Activated CD8-positive, alpha-beta T cell treated with anti-CD3 and anti-CD28 coated beads, Interleukin-2, amount 10 ng/mL, durations not matched to agents 7 days and 5 days (primary cell): ENCODE measurements around the gene NXNL1. TPM values are rescaled to one million over a fixed set of nuclear protein-coding genes. Genes with fewer than 3 reads are reported as not detected.
"Not testable (repeated sequence)": the region's sequence is repeated elsewhere in the genome, so short reads cannot be mapped to it uniquely, and the experiment has no call there.

Experiments
- ATAC-seq: fragments of 150-1000 bp; cut with Tn5 transposase; one replicate; pipeline ENCODE4 v1.10.0; 2021; ENCODE audit warnings: moderate library complexity
- CTCF ChIA-PET: fragments of 350-600 bp; sonication (Branson Sonifier 250); formaldehyde crosslinking; loops from one replicate; lab custom pipeline; 2021; ENCODE audit warnings: antibody characterized with exemption; lab: Charles Lee
- POLR2A ChIA-PET: fragments of 350-600 bp; sonication (Branson Sonifier 250); formaldehyde crosslinking; loops from one replicate; lab custom pipeline; 2021; ENCODE audit warnings: antibody characterized with exemption; lab: Charles Lee
- DNase-seq: peaks from one replicate; pipeline ENCODE4 v3.0.0-alpha.2; 2020
- H3K27ac Mint-ChIP-seq: one replicate; pipeline ENCODE4 v1.8.0; 2021; ENCODE audit warnings: mild to moderate bottlenecking, mixed read lengths
- H3K27me3 Mint-ChIP-seq: one replicate; pipeline ENCODE4 v1.8.0; 2021; ENCODE audit warnings: low read depth, mixed read lengths
- H3K36me3 Mint-ChIP-seq: one replicate; pipeline ENCODE4 v1.8.0; 2021; ENCODE audit warnings: low read depth, mixed read lengths
- H3K4me1 Mint-ChIP-seq: one replicate; pipeline ENCODE4 v1.8.0; 2021; ENCODE audit warnings: low read depth, mixed read lengths
- H3K4me3 Mint-ChIP-seq: one replicate; pipeline ENCODE4 v1.8.0; 2021; ENCODE audit warnings: mild to moderate bottlenecking, mixed read lengths
- H3K9me3 Mint-ChIP-seq: one replicate; pipeline ENCODE4 v1.8.0; 2022; ENCODE audit warnings: mixed read lengths; ENCODE audit not compliant: insufficient read depth
- total RNA-seq, 2 experiments: library from RNA; stranded (reverse); gene quantifications; one replicate each; pipeline ENCODE4 v1.2.3, GENCODE V29; 2021

The NXNL1 gene
- total RNA-seq, 2 experiments from 2014 or later = not detected

DNA sequence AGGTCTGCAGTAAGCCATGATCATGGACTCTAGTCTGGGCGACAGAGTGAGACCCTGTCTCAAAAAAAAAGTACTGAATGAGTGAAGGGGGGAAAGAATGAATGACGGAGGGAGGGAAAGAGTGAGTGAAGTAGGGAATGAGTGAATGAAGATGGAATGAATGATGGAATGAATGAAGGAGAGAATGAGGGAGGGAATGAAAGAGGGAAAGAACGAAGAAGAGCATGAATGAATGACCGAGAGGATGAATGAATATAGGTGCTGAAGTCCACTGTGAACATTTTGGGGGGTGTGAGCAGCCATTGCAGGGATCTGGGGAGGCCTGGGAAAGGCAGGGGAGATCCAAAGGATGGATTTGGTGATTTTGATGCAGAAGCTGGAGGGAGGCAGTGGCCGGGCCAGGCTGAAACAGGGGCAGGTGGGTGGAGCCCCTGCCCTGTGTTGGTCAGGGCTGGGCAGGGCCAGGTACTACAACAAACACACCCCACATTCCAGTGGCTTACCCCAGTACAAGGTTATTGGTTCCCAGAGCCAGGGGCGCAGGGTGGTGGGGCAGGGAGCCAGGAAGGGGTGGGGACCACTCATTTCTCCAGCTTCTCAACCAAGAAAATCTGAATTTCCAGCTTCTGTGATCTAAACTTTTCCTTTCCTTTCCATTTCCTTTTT is 23.9 kb upstream of the NXNL1 start:
- ATAC-seq (no peak), DNase-seq (no peak)
- Mint-ChIP-seq H3K27me3 (no peaks in the 10 kb centered on the region), H3K4me3 (no peak overlapping the region), H3K9me3 (no peaks in the 10 kb centered on the region), H3K4me1 (peaks cover 27% of the 10 kb centered on the region), H3K27ac (no peak overlapping the region), H3K36me3 (peaks cover 5% of the 10 kb centered on the region)
- CTCF ChIA-PET = interaction anchor here (1.4 kb wide), 1 partner anchor 12 kb away, joined by 5 read pairs; no protein-coding TSS in a partner anchor
- POLR2A ChIA-PET = no interaction called here

DNA sequence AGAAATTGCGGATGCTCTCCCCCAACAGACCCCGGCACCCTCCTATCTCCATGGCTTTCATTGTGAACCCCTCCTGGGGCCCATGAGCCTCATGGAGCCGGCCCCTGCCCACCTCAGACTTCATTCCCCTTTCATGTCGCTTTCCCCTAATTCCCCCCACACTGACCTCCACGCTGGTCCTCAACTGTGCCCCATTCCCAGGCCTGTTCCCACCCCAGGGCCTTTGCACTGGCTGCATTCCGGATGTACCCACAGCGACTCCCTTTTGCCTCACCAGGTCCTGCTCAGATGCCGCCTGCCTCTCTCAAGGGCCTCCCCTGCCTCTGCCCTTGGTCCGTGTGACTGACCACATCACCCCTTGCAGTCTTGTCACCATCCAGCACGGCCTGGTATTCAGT is 22.9 kb upstream of the NXNL1 start:
- H3K4me1 Mint-ChIP-seq = peaks cover 17% of the 10 kb centered on the region
- H3K9me3 Mint-ChIP-seq = no peaks in the 10 kb centered on the region
- ATAC-seq (no peak), DNase-seq (no peak)
- H3K36me3 Mint-ChIP-seq = peaks cover 2% of the 10 kb centered on the region
- H3K27me3 Mint-ChIP-seq = no peaks in the 10 kb centered on the region
- ChIA-PET POLR2A (no interaction called here), CTCF (no interaction called here)
- H3K4me3 Mint-ChIP-seq = no peak overlapping the region
- H3K27ac Mint-ChIP-seq = no peak overlapping the region

DNA sequence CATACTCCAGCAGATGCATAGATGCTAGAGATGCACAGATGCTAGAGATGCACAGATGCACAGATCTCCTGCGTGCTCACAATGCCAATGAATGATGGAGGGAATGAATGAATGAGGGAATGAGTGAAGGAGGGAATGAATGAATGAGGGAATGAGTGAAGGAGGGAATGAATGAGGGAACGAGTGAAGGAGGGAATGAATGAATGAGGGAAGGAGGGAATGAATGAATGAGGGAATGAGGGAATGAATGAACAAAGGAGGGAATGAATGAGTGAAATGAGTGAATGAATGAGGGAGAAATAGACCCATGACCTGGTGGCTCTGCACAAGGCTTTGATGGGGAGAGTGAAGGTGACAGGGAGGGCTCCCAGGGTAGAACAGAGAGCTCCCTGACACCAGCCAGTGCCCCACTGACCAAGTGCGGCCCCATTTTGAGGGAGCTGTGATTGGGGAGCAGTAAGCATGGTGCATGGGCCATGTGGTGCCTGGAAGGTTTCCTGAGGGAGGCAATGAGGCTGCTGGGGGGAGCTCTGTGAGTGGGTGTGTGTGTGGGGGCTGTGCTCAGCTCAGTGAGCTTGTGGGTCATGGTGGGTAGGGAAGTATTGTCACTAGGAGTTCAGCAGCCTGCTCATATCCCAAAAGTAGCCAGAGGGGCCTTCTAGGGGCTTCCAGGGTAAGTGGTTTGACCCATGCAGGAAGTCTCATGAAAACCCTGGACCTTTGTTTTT is 22.3 kb upstream of the NXNL1 start:
- ATAC-seq (no peak), DNase-seq (no peak)
- H3K27me3 Mint-ChIP-seq = no peaks in the 10 kb centered on the region
- H3K4me1 Mint-ChIP-seq = peaks cover 11% of the 10 kb centered on the region
- POLR2A ChIA-PET = no interaction called here
- H3K9me3 Mint-ChIP-seq = no peaks in the 10 kb centered on the region
- no peak overlapping the region for H3K27ac Mint-ChIP-seq
- CTCF ChIA-PET = no interaction called here
- no peaks in the 10 kb centered on the region for H3K36me3 Mint-ChIP-seq
- H3K4me3 Mint-ChIP-seq = no peak overlapping the region

DNA sequence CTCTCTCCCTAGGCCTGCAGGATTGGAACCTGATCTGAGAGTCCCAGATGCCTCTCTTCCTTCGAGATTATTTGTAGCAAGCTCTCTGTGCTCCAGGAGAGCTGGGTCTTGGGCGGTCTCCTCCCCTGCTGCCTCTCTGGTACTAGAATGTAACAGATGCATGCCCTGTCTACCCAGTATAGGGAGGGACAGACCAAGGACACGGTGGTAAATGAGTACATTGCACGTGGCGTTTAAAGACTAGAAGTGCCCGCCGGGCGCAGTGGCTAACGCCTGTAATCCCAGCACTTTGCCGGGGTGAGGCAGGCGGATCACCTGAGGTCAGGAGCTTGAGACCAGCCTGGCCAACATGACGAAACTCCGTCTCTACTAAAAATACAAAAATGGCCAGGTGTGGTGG is 21.3 kb upstream of the NXNL1 start:
- no peak overlapping the region for H3K27ac Mint-ChIP-seq
- CTCF ChIA-PET = no interaction called here
- POLR2A ChIA-PET = no interaction called here

DNA sequence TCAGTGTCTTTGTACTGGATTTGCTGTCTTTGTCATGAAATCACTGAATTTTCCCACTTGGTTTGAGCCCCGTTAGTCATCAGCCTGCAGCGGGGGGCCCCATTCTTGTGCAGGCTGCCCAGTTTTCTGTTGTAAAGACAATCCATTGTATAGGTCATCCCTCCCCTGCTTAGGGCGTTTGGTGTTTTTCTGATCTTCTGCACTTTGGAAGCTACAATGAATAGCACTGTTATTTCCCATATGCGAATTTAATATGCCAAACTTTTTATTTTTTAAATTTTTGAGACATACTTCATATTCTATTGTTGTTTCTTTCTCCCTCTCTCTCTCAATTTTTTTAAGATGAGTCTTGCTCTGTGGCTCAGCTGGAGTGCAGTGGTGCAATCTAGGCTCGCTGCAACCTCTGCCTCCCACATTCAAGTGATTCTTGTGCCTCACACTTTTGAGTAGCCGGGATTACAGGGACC is 18.6 kb upstream of the NXNL1 start:
- ChIA-PET POLR2A (no interaction called here), CTCF (interaction anchor here (3.4 kb wide), 1 partner anchor 17 kb away, joined by 15 read pairs; no protein-coding TSS in a partner anchor)
- DNase-seq (no peak), ATAC-seq (no peak)
- no peaks in the 10 kb centered on the region for H3K9me3 Mint-ChIP-seq
- no peak overlapping the region for H3K27ac Mint-ChIP-seq
- no peak overlapping the region for H3K4me3 Mint-ChIP-seq
- no peaks in the 10 kb centered on the region for H3K27me3 Mint-ChIP-seq
- no peaks in the 10 kb centered on the region for H3K36me3 Mint-ChIP-seq
- H3K4me1 Mint-ChIP-seq = no peaks in the 10 kb centered on the region

More for the DNA sequence above, 21.3 kb upstream of the NXNL1 start:
- DNase-seq (no peak), ATAC-seq (no peak)
- Mint-ChIP-seq H3K4me1 (peaks cover 3% of the 10 kb centered on the region), H3K4me3 (no peak overlapping the region), H3K36me3 (no peaks in the 10 kb centered on the region), H3K9me3 (no peaks in the 10 kb centered on the region), H3K27me3 (no peaks in the 10 kb centered on the region)

DNA sequence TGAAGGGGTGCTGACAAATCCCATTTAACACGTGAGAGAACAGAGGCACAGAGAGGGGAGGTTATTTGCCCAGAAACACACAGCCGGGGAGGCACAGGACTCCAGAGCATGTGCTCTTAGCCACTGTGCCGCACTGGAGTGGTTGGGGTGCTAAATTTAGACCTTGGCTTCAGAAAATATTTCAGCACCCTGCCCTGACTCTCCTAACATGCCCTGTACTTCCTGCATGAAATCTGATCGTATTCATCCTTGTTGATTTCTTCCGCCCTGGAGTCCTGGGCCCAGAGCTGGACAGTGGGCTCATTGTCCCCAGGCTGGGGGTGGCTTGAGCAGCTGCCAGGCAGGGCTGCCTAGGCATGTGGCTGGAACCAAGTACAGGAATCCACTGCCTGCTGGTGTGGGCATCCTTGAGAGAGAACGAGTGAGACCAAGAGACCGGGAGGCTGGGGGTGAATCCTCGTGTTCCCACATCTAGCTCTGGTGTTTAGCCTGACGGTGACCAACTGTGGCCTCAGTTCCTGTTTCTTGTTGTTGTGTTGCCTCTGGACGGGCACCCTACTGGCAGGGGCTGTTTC is 14.9 kb upstream of the NXNL1 start:
- Mint-ChIP-seq H3K36me3 (no peaks in the 10 kb centered on the region), H3K27ac (no peak overlapping the region), H3K27me3 (peaks cover 3% of the 10 kb centered on the region), H3K9me3 (no peaks in the 10 kb centered on the region), H3K4me1 (peaks cover 27% of the 10 kb centered on the region), H3K4me3 (no peak overlapping the region)
- ATAC-seq (no peak), DNase-seq (no peak)
- POLR2A ChIA-PET = no interaction called here
- CTCF ChIA-PET = interaction anchor here (0.8 kb wide), 1 partner anchor 20 kb away, joined by 3 read pairs; no protein-coding TSS in a partner anchor

DNA sequence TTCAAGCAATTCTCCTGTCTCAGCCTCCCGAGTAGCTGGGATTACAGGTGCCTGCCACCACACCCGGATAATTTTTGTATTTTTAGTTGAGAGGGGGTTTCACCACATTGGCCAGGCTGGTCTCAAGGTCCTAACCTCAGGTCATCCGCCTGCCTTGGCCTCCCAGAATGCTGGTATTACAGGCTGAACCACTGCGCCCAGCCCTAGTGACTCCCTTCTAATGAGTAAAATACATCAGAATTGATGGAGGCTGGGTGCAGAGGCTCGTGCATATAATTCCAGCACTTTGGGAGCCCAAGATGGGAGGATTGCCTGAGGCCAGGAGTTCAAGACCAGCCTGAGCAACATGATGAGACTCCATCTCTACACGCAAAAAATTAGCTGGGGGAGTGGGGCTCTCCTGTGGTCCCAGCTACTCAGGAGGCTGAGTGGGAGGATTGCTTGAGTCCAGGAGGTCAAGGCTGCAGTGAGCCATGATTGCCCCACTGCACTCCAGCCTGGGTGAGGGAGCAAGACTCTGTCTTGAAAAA is 14.3 kb upstream of the NXNL1 start:
- H3K4me3 Mint-ChIP-seq, H3K27ac Mint-ChIP-seq, H3K9me3 Mint-ChIP-seq, DNase-seq, H3K27me3 Mint-ChIP-seq, H3K36me3 Mint-ChIP-seq, ATAC-seq, POLR2A ChIA-PET: not testable (repeated sequence)
- CTCF ChIA-PET = interaction anchor here (0.8 to 5.2 kb wide), 2 partner anchors 20 to 21 kb away, joined by 3 to 49 read pairs; no protein-coding TSS in a partner anchor
- H3K4me1 Mint-ChIP-seq = peaks cover 27% of the 10 kb centered on the region

DNA sequence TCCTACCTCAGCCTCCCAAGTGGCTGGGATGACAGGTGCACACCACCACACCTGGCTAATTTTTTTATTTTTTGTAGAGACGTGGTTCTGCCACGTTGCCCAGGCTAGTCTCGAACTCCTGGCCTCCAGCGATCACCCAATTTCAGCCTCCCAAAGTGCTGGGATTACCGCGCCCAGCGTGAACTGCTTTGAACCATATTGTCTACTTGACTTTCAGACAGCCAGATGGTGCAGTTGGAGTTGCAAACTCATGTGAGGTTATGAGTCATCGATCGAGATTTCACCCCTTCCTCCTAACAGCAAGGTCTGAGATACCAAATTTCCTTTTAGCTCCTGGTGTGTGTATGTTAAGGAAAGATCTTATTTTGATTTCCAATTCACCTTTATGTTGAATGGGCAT is 12.3 kb upstream of the NXNL1 start:
- Mint-ChIP-seq H3K4me3 (no peak overlapping the region), H3K27me3 (peaks cover 5% of the 10 kb centered on the region), H3K4me1 (peaks cover 42% of the 10 kb centered on the region), H3K27ac (no peak overlapping the region), H3K36me3 (no peaks in the 10 kb centered on the region), H3K9me3 (no peaks in the 10 kb centered on the region)
- POLR2A ChIA-PET = interaction anchor here (0.6 kb wide), 1 partner anchor 17 kb away, joined by 4 read pairs; no protein-coding TSS in a partner anchor
- ATAC-seq (no peak), DNase-seq (peak; percentile 42)
- CTCF ChIA-PET = interaction anchor here (0.7 to 5.2 kb wide), 5 partner anchors 8 to 80 kb away, joined by 3 to 49 read pairs (median 4); no protein-coding TSS in a partner anchor

DNA sequence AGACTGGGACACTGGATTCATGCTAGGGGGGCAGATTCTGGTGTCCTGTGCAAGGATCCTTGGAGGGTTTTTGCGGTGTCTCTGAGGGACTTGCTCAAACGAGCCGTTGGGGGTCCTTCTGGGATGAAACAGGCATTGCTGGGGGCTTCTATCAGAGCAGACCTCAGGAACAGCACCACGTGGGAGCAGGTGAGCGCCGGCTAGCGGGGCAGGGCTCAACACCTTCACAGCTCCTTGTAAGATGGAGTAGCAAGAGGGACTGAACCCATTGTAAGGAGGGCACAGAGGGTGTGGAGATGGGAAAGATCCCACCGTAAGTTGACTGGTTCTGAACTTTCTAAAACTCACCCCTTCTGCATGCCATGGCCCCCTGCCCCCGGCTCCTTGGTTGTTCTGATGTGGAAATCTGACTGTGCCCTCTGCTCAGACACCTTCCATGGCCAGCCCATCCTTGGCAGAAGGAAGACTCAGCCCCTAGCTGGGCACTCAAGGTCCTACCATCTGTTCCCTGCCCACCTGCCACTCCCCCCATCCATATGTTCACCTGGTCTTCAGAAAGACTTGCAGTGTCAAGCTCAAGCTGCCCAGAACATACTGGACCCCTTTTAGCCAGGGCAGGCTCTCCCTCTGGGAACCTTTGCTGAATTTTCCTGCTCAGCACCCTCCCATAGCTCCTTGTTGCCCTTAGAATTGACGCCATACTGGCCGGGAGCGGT is 10.8 kb upstream of the NXNL1 start:
- Mint-ChIP-seq H3K27ac (peak overlapping the region; percentile 68), H3K4me1 (peaks cover 42% of the 10 kb centered on the region), H3K4me3 (peak overlapping the region; percentile 85), H3K27me3 (peaks cover 5% of the 10 kb centered on the region), H3K9me3 (no peaks in the 10 kb centered on the region), H3K36me3 (no peaks in the 10 kb centered on the region)
- DNase-seq (no peak), ATAC-seq (no peak)
- ChIA-PET POLR2A (interaction anchor here (0.6 to 1.2 kb wide), 3 partner anchors 9 to 24 kb away, joined by 3 read pairs; no protein-coding TSS in a partner anchor), CTCF (interaction anchor here (0.9 to 5.2 kb wide), 5 partner anchors 21 to 52 kb away, joined by 3 to 49 read pairs (median 3); no protein-coding TSS in a partner anchor)

DNA sequence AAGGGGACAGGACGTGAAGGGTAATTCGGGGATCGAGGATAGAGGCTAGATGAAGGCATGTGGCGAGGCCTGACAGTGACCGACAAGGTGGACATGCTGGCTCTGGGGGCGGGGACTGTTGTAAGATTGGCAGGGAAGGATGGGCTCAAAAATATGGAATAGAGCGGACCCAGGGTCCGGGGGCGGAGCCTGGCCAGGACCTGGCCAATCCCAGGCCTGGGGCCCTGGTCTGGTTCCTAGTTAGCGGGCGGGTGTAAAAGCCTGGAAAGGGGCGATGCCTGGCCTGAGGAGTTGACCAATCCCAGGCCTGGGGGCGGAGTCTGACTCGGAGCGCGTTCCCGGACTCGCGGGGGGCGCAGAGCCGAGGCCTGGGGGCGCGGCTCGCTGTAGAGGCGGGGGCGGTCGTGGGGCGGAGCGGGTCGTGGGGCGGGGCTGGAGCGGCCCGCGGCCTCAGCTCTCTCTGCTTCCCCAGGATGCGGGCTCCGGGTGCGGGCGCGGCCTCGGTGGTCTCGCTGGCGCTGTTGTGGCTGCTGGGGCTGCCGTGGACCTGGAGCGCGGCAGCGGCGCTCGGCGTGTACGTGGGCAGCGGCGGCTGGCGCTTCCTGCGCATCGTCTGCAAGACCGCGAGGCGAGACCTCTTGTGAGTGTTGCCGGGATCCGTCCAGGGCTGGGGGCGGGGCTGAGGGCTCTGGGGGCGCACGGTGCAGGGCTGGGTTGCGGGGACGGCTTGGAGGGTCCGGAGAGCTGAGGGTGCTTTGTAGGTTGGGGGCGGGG is 9.5 kb upstream of the NXNL1 start, which contains the start of gene SLC27A1:
Gene SLC27A1 (plus strand): TSS at position 457 of the 774 bp plus-strand sequence. CDS start 17 bp downstream, at position 474.
- Mint-ChIP-seq H3K9me3 (no peaks in the 10 kb centered on the region), H3K27me3 (peaks cover 5% of the 10 kb centered on the region), H3K36me3 (no peaks in the 10 kb centered on the region), H3K27ac (peak within 1 kb of the TSS; percentile 90), H3K4me3 (peak within 1 kb of the TSS; percentile 85), H3K4me1 (peaks cover 47% of the 10 kb centered on the region)
- POLR2A ChIA-PET = no interaction called here
- CTCF ChIA-PET = interaction anchor here (1.4 to 5.2 kb wide), 2 partner anchors 24 to 26 kb away, joined by 3 to 49 read pairs; no protein-coding TSS in a partner anchor
- ATAC-seq = peak; percentile 91
- DNase-seq = peak; percentile 95
